AG09319 (cell line): ENCODE data around the gene GLIS1.

Source experiments
- DNase-seq: peaks from one replicate; pipeline ENCODE4 v3.0.0-alpha.2; 2010; ENCODE audit warnings: low read depth; ENCODE audit errors: extremely low read depth
- CTCF ChIP-seq: IDR thresholded peaks from 2 replicates; pipeline ENCODE4 v1.5.1; 2011; ENCODE audit warnings: low read depth, mild to moderate bottlenecking, inconsistent platforms, low read length, moderate library complexity

The GLIS1 gene

GRCh38 chr1:53727461-53728092, 11.4 kb downstream of the GLIS1 start:
- DNase-seq: no peak
- no peak for TF ChIP-seq CTCF

GRCh38 chr1:53726009-53726600, 12.9 kb downstream of the GLIS1 start:
- DNase-seq: no peak
- TF ChIP-seq CTCF: no peak

GRCh38 chr1:53725238-53725689, 13.7 kb downstream of the GLIS1 start:
- no peak for TF ChIP-seq CTCF
- no peak for DNase-seq

GRCh38 chr1:53722025-53722424, 16.9 kb downstream of the GLIS1 start:
- TF ChIP-seq CTCF: no peak

GRCh38 chr1:53721088-53721487, 17.9 kb downstream of the GLIS1 start:
- DNase-seq: no peak
- no peak for TF ChIP-seq CTCF

More at GRCh38 chr1:53722025-53722424, 16.9 kb downstream of the GLIS1 start:
- no peak for DNase-seq

GRCh38 chr1:53719469-53719868, 19.5 kb downstream of the GLIS1 start:
- no peak for TF ChIP-seq CTCF
- DNase-seq: no peak

- no peak for DNase-seq
- no peak; the same call in none of the 2 replicates for TF ChIP-seq CTCF
Observed at GRCh38 chr1:53718443-53718842, 20.5 kb downstream of the GLIS1 start.
